GM19395 (cell line): Measurements from ENCODE around the gene TMEM145.
"Not testable (repeated sequence)": the region's sequence is repeated elsewhere in the genome, so short reads cannot be mapped to it uniquely, and the experiment has no call there.

Experiments
- ATAC-seq: cut with Tn5 transposase; IDR thresholded peaks from one replicate; pipeline ENCODE4 v1.9.1; 2021; ENCODE audit warnings: mild to moderate bottlenecking, moderate library complexity; ENCODE audit not compliant: unreplicated experiment

The TMEM145 gene

GRCh38 chr19:42313840-42314755 lies 989 bp downstream of the TMEM145 start:
- ATAC-seq: no peak

GRCh38 chr19:42315024-42315423 lies 1.9 kb downstream of the TMEM145 start:
- no peak for ATAC-seq

- no peak for ATAC-seq
These were observed 3.4 kb downstream of the TMEM145 start for GRCh38 chr19:42316223-42317211.

GRCh38 chr19:42317535-42317934 lies 4.4 kb downstream of the TMEM145 start:
- no peak for ATAC-seq

GRCh38 chr19:42322305-42322704 lies 9.2 kb downstream of the TMEM145 start:
- no peak for ATAC-seq

GRCh38 chr19:42323473-42323851 lies 10.4 kb downstream of the TMEM145 start:
- no peak for ATAC-seq

DNA sequence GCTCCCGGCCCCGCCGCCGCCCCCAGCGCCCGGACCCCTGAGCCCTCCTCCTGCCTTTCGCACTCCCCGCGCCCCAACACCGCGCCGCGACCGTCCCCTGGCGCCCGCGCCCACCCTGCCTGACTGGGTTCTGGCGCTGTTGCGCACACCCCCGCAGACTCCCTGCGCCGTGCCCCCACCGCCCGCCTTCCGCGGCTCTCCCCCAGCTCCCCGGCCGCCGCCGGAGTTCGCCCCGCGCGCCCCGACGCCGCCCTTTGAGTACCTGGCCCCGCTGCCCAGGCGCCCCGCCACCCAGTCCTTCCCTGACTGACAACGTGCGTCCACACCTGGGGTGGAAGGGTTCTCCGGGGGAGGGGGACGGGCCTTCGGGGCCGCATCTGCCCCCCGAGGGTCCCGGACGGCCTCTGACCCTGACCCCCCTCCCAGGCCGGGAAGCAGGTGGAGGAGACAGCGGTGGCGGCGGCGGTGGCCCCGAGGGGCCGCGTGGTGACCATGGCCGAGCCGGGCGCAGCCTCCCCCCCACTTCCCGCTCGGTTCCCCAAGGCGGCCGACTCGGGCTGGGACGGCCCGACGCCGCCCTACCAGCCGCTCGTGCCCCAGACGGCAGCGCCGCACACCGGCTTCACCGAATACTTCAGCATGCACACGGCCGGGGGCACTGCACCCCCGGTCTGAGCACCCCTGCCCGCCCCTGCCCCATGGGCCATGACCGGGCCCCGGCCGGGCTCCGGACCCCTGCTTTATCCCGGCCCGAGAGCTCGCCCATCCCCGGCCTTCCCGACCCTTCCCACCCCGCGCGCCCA lies 10.9 kb downstream of the TMEM145 start:
- ATAC-seq: no peak

DNA sequence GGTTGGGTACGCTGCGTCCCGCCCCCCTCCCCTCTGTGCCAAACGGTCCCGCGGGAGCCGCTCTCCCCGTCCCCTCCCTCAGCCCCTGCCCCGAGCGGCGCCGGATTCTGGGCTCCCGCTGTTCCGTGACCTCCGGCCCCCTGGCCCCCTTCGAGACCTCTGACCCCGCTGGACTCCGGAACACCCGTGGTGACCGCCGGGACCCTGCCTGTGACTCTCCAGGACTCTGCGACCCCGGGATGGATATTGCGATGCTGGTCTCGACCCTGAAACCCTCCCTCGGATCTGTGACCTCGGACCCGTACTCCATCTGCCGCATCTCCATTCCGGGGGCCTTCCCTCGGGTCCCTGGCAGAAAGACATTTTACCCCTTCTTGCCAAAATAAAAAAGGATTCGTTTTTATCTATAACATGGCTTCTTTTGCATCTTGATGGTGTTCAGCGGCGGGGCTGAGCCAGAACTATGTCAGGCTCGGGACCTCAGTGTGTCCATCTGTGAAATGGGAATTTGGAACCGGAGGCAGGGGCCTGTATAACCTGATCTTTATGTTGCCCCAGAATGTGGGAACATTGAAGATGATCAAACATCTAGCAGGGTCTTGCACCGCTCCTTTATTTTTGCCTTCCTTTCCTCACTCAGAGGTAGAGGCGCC lies 11.7 kb downstream of the TMEM145 start:
- no peak for ATAC-seq

DNA sequence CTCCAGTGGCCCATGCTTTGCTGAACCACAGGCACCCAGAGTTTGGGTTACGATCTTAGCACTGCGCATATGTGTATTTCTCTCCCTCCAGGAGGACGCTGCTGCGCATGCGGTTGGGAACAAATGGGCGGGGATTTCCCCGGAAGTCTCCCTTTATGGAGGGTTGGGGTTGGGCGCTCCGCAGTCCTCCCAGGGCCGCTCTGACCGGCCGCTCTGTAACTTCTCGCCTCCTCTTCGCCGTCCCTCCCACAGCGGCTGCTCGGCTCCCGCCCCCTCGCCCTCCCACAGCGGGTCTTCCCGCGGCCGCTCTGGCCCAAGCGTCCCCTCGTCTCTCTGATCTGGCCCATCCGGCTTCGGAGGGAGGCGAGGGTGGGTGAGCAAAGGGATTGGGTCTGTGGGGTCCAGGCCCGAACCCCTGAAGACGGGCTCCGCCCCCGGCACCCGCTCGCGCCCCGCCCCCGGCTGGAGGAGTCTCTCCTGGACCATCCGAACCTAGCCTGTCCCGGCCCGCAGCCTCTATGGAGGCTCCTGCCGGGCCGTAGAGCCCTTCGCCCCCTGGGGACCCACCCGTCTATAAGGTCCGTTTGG lies 12.3 kb downstream of the TMEM145 start, which contains the start of gene MEGF8:
TSS of gene MEGF8 (plus strand) at position 328 of the 588 bp plus-strand sequence. CDS start 609 bp downstream, outside the sequence.
- peak; percentile 91 for ATAC-seq

GRCh38 chr19:42325896-42326771 lies 13.0 kb downstream of the TMEM145 start:
- ATAC-seq: peak; percentile 11

DNA sequence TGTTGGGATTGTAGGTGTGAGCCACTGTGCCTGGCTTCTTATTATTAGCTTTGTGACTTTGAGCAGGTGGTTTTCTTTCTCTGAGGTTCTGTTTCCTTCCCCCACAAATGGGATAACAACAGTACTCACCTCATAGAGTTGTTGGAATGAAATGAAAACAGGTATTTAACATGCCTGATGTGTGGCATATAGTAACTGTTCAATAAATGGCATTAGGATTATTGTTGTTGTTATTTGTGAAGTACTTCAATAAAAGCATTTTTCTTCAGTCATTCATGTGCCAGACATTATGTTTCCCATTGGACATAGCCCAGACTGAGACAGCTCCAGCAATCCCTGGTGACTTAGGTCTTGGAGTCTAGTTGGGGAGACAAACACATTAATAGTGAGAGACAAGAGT lies 13.9 kb downstream of the TMEM145 start:
- no peak for ATAC-seq

GRCh38 chr19:42327381-42327780 lies 14.3 kb downstream of the TMEM145 start:
- ATAC-seq: no peak

GRCh38 chr19:42328106-42328505 lies 15.0 kb downstream of the TMEM145 start:
- ATAC-seq: no peak

- ATAC-seq: no peak
These were observed 15.7 kb downstream of the TMEM145 start for GRCh38 chr19:42328854-42329253.

GRCh38 chr19:42330241-42330711 lies 17.2 kb downstream of the TMEM145 start:
- ATAC-seq: no peak

- ATAC-seq: not testable (repeated sequence)
These were observed 18.2 kb downstream of the TMEM145 start for GRCh38 chr19:42331333-42331732.

- no peak for ATAC-seq
These were observed 18.9 kb downstream of the TMEM145 start for GRCh38 chr19:42332059-42332458.

DNA sequence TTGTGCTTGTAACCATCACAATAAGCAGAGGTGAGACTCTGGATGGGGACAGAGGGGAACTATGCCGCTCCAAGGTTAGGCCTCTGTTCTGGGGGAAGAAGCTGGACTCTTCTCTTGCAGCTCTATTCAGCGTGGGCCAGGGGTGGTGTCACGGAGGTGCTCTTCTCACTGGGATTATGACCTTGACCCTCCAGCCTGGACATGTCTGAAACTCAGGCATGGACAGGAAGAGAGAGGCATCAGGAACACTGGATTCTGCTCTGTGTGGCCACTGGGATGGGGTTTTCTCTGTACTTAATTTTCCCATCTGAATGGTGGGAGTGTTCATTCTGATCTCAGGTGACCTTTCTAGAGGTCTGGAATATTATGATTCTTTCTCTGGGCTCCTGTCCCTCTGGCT lies 19.9 kb downstream of the TMEM145 start:
- ATAC-seq: no peak
